HG02759 (cell line): ENCODE results near the gene PDGFD.
A peak's percentile ranks its signal among the peaks of the same experiment; 100 is the strongest.

Source experiments
- ATAC-seq: cut with Tn5 transposase; IDR thresholded peaks from one replicate; pipeline ENCODE4 v1.9.1; 2021; ENCODE audit warnings: mild to moderate bottlenecking, moderate library complexity; ENCODE audit not compliant: unreplicated experiment

Gene PDGFD

DNA sequence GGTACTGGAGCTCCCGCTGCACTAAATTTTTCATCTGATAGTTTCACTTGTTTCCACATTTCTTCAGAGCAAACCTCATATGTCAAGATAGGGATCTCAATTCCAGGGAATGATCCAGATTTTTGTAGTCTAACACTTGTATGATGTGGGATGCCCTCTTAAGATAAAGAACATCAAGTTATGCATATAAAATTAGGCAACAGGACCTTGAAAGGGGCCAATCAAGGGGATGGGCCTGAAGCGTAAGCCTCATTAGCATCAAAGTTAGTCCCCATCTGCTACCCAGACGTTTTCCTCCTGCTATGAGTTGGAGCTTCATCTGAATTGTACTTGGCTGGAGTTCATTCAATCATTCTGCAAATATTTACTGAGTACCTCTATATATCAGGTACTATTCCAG is 17.5 kb downstream of the PDGFD start:
- no peak for ATAC-seq

GRCh38 chr11:104145062-104145461 is 18.9 kb downstream of the PDGFD start:
- ATAC-seq: no peak

GRCh38 chr11:104142698-104143097 is 21.2 kb downstream of the PDGFD start:
- no peak for ATAC-seq

GRCh38 chr11:104136861-104137260 is 27.1 kb downstream of the PDGFD start:
- ATAC-seq: no peak

- ATAC-seq: no peak
Observed at GRCh38 chr11:104134745-104135144, 29.2 kb downstream of the PDGFD start.

GRCh38 chr11:104130161-104130560 is 33.8 kb downstream of the PDGFD start:
- no peak for ATAC-seq

DNA sequence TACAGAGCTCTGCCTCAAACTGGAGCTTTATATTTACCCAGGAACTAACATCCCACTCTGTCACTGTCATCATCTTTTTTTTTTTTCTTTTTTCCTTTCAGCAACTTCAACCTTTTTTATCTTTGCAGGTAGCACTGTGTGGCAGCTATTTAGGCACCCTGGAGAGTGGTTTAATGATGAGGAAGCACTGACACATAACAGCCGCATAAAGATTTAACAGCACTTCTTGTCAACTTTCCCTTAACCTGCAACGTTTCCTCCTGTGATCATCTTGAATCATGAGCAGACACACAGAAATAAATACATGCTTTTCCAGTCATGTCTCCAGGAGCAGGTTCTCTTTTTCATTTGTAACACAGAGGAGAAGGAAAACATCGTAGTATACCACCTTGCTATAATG is 34.8 kb downstream of the PDGFD start:
- ATAC-seq: no peak

GRCh38 chr11:104127828-104128227 is 36.1 kb downstream of the PDGFD start:
- ATAC-seq: no peak

DNA sequence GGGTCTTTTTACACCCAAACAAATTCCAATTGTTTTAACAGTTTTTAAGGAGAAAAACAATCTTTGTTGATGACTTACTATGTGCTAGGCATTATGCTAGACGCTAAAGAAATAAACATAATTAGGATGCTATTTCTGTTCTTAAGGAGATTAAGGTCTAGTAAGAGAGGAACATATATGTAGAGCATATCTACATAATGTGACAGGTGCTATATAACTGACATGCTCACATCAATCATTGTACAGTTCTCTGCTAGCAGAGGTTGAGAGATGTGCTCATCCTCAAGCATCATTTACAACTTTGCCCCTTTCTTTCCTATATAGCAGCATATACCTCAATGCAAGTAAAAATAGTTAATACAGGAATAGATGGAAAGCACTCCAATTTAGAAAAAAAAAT is 37.5 kb downstream of the PDGFD start:
- no peak for ATAC-seq

DNA sequence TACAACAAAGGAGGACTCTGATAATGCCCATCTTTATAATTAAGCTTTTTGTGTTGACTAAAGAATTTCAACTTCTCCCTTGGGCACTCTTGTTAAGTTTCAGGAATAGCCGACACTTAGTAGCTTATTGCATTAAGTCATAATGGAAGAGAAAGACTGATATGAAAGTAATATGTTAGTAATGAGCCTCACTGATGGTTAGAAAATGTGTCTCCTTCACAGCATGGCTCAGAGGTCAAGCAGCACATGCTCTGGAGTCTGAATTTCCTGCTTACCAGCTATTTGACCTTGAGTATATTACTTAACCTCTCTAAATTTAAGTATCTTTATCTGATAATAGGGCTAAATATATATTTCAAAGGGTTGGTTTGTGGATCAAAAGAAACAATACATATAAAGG is 39.0 kb downstream of the PDGFD start:
- peak; percentile 89 for ATAC-seq

- ATAC-seq: no peak
Observed at GRCh38 chr11:104122836-104123235, 41.1 kb downstream of the PDGFD start.

- no peak for ATAC-seq
Observed at GRCh38 chr11:104122011-104122635, 41.8 kb downstream of the PDGFD start.

GRCh38 chr11:104120493-104121137 is 43.3 kb downstream of the PDGFD start:
- no peak for ATAC-seq

GRCh38 chr11:104118105-104118744 is 45.7 kb downstream of the PDGFD start:
- ATAC-seq: no peak

DNA sequence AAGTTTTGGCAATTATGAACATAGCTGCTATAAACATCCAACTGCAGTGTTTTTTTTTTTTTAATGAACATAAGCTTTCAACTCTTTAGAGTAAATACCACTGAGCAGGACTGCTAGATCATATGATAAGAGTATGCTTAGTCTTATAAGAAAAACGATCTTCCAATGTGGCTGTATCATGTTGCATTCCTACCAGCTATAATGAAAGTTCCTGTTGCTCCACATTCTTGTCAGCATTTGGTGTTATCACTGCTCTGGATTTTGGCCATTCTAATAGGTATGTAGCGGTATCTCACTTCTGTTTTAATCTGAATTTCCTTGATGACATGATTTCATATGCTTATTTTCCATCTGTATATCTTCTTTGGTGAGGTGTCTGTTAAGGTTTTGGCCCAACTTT is 50.4 kb downstream of the PDGFD start:
- ATAC-seq: no peak

GRCh38 chr11:104106136-104106754 is 57.7 kb downstream of the PDGFD start:
- ATAC-seq: no peak

- no peak for ATAC-seq
Observed at GRCh38 chr11:104105155-104105554, 58.8 kb downstream of the PDGFD start.

DNA sequence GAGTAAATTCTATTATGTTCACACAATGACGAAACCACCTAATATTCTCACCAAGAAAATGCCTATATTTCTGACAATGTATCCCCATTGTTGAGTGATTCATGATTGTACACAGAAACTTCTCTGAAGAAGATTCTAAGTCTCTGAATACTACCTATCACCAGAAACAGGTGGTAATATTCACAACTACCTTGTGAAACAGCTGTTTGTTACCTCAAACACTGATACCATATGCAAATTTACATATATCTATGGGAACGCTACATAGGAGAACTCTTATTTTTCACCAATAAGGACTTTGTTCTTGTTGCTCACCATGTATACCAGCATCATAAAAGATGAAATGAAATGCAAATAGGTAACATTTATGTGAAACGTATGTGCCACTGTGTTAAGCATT is 59.3 kb downstream of the PDGFD start:
- no peak for ATAC-seq

DNA sequence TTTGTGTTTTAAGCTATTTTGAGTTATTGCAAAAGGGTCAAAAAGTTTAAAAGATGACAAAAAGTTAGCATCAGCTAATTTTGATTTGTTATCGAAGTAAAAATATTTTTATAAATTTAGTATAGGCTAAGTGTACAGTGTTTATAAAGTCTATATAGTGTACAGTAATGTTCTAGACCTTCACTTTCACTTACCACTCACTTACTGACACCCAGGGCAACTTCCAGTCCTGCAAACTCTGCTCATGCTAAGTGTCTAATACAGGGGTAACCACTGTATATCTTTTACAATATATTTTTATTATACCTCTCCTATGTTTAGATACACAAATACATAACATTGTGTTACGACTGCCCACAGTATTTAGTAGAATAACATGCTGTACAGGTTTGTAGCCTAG is 59.7 kb downstream of the PDGFD start:
- no peak for ATAC-seq

GRCh38 chr11:104098555-104098954 is 65.4 kb downstream of the PDGFD start:
- no peak for ATAC-seq

- ATAC-seq: no peak
Observed at GRCh38 chr11:104098132-104098531, 65.8 kb downstream of the PDGFD start.

DNA sequence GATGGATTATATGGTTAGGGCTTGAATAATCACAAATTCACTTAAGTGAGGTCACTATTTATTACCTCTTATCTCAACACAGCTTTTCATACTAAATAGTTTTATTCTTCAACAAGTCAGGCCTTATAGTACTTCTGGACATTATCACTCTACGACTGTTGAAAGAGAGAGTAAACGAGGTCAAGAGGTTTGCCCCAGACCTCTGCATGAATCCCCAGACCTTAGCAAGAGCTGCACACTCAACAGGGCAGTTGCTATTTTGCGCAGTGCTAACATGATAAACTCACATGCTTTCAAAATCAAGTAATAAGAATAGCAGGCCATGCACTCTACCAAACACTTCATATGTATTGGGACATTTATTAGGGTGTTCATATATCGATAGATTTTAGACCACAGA is 67.0 kb downstream of the PDGFD start:
- ATAC-seq: no peak
